Activated naive CD4-positive, alpha-beta T cell treated with anti-CD3 and anti-CD28 coated beads, Interleukin-2, amount 10 ng/mL, durations not matched to agents 7 days and 5 days (primary cell): ENCODE data around the gene IRF1.
A peak's percentile ranks its signal among the peaks of the same experiment; 100 is the strongest.

Source experiments
- CTCF ChIA-PET: fragments of 350-600 bp; sonication (Branson Sonifier 250); formaldehyde crosslinking; loops from one replicate; lab custom pipeline; 2021; ENCODE audit warnings: antibody characterized with exemption; lab: Charles Lee
- DNase-seq: peaks from one replicate; pipeline ENCODE4 v3.0.0-alpha.2; 2020
- H3K27ac Mint-ChIP-seq: one replicate; pipeline ENCODE4 v1.8.0; 2021; ENCODE audit warnings: mild to moderate bottlenecking, moderate library complexity, mixed read lengths
- H3K27me3 Mint-ChIP-seq: one replicate; pipeline ENCODE4 v1.8.0; 2021; ENCODE audit warnings: mild to moderate bottlenecking, mixed read lengths
- H3K36me3 Mint-ChIP-seq: one replicate; pipeline ENCODE4 v1.8.0; 2021; ENCODE audit warnings: mixed read lengths
- H3K4me1 Mint-ChIP-seq: one replicate; pipeline ENCODE4 v1.8.0; 2021; ENCODE audit warnings: mixed read lengths
- H3K4me3 Mint-ChIP-seq: one replicate; pipeline ENCODE4 v1.8.0; 2021; ENCODE audit warnings: mild to moderate bottlenecking, moderate library complexity, mixed read lengths
- H3K9me3 Mint-ChIP-seq: one replicate; pipeline ENCODE4 v1.8.0; 2021; ENCODE audit warnings: mixed read lengths

Gene IRF1

DNA sequence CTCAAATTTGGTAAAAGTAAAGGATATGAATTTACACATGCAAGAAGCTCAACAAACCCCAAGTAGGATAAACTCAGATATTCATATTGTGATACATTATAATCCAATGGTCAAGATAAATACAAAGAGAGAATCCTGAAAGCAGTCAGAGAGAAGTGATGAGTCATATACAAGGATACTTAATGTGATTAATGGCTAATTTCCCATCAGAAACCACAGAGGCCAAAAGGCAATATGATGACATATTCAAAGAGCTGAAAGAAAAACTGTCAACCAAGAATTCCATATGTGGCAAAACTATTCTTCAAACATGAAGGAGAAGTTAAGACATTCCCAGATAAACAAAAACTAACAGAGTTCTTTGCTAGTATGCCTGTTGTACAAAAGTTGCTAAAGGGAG is 19.5 kb upstream of the IRF1 start:
- CTCF ChIA-PET = interaction anchor here (0.8 to 1.3 kb wide), 2 partner anchors 16 to 124 kb away, joined by 3 to 6 read pairs; no protein-coding TSS in a partner anchor
- peaks cover 49% of the 10 kb centered on the region for H3K27me3 Mint-ChIP-seq
- DNase-seq = no peak
- H3K4me1 Mint-ChIP-seq = peaks cover 4% of the 10 kb centered on the region
- H3K27ac Mint-ChIP-seq = no peak overlapping the region
- H3K4me3 Mint-ChIP-seq = no peak overlapping the region
- peaks cover 8% of the 10 kb centered on the region for H3K9me3 Mint-ChIP-seq
- peaks cover 4% of the 10 kb centered on the region for H3K36me3 Mint-ChIP-seq

DNA sequence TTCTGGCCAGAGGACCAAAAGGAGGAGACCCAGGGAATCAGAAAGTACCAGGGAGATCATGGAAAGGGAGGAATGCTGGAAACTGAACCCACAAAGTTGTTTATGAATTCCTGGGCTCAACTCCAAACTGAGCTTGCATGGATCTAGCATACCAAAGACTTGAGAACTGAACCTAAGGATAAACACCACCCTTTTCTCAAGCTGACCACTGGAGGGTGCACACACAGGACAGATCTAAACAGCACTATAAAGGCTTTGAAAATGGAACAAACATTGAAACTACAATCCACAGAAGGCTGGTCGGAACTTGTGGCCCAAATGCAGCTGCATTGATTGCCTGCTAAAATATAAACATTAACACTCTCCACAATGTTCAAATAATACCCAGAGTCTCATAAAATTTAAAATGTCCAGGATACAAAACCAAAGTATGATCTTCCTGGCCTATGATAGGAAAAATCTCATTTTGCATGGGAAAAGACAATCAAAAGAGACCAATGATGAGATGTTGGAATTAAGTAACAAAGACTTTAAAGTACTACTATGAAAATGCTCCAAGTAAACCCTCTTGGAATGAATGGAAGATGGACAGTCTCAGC is 15.6 kb upstream of the IRF1 start:
- Mint-ChIP-seq H3K4me3 (no peak overlapping the region), H3K9me3 (no peaks in the 10 kb centered on the region), H3K27ac (no peak overlapping the region), H3K36me3 (peaks cover 1% of the 10 kb centered on the region), H3K4me1 (peaks cover 2% of the 10 kb centered on the region), H3K27me3 (peaks cover 51% of the 10 kb centered on the region)
- CTCF ChIA-PET = interaction anchor here (0.7 to 13.9 kb wide), 7 partner anchors 20 to 314 kb away, joined by 3 to 458 read pairs (median 4); no protein-coding TSS in a partner anchor
- DNase-seq = peak; percentile 52

DNA sequence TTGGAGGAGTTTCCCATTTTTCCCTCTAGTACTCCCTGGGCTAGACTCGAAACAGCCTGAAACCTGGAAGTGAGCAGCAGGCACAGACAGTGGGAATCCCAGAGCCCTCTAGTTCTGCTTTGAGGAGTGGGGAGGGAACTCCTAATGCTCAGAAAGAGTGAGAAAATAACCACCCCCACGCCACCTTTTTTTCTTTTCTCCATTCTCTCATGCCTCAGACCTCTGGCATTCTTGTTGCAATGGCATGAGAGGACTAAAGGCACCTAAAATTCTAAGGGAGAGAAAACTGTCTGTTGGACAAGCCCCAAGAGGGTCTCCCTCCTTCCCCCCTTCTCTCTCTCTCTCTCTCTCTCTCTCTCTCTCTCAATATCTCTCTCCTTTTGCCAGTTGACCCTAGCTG is 15.1 kb upstream of the IRF1 start:
- no peaks in the 10 kb centered on the region for H3K9me3 Mint-ChIP-seq
- no peak overlapping the region for H3K4me3 Mint-ChIP-seq
- no peak overlapping the region for H3K27ac Mint-ChIP-seq
- H3K36me3 Mint-ChIP-seq = peaks cover 1% of the 10 kb centered on the region
- H3K27me3 Mint-ChIP-seq = peaks cover 47% of the 10 kb centered on the region
- H3K4me1 Mint-ChIP-seq = peaks cover 7% of the 10 kb centered on the region
- CTCF ChIA-PET = interaction anchor here (0.7 to 13.9 kb wide), 9 partner anchors 9 to 315 kb away, joined by 3 to 458 read pairs (median 4); no protein-coding TSS in a partner anchor
- no peak for DNase-seq

DNA sequence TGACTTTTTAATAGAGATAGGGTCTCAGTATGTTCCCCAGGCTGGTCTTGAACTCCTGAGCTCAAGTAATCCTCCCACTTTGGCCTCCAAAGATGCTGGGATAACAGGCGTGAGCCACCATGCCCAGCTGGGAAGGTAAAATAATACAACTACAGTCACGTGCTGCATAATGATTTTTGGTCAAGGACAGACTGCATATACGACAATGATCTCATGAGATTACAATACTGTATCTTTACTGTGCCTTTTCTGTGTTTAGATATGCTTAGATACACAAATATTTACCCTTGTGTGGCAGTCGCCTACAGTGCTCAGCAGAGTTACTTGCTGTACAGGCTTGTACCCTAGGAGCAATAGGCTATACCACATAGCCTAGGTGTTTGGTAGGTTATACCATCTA is 14.2 kb upstream of the IRF1 start:
- Mint-ChIP-seq H3K4me1 (peaks cover 14% of the 10 kb centered on the region), H3K36me3 (peaks cover under 1% of the 10 kb centered on the region), H3K4me3 (no peak overlapping the region), H3K9me3 (no peaks in the 10 kb centered on the region), H3K27me3 (peaks cover 45% of the 10 kb centered on the region), H3K27ac (no peak overlapping the region)
- DNase-seq = no peak
- CTCF ChIA-PET = interaction anchor here (1.0 to 13.9 kb wide), 5 partner anchors 8 to 316 kb away, joined by 3 to 458 read pairs (median 5); no protein-coding TSS in a partner anchor

DNA sequence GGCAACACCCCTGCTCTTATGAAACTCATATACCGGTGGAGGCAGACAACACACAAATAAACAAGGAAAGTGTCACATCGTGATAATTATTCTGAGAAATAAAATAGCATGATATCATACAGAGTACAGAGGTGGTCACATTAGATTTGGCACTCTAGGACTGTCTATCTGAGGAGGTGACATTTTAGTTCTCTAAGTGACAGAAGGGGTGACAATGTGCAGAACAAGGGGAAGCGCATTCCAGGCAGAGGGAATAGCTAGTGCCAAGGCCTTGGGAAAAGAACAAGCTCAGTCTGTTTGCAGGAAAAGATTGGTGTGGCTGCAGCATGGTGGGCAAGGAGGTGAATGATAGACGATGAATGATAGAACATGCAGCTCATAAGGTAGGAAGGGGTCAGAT is 12.7 kb upstream of the IRF1 start:
- H3K9me3 Mint-ChIP-seq = no peaks in the 10 kb centered on the region
- H3K4me1 Mint-ChIP-seq = peaks cover 27% of the 10 kb centered on the region
- no peaks in the 10 kb centered on the region for H3K36me3 Mint-ChIP-seq
- DNase-seq = no peak
- H3K27ac Mint-ChIP-seq = no peak overlapping the region
- H3K4me3 Mint-ChIP-seq = no peak overlapping the region
- H3K27me3 Mint-ChIP-seq = peaks cover 37% of the 10 kb centered on the region
- CTCF ChIA-PET = interaction anchor here (1.1 to 13.9 kb wide), 5 partner anchors 31 to 317 kb away, joined by 3 to 458 read pairs (median 4); no protein-coding TSS in a partner anchor

DNA sequence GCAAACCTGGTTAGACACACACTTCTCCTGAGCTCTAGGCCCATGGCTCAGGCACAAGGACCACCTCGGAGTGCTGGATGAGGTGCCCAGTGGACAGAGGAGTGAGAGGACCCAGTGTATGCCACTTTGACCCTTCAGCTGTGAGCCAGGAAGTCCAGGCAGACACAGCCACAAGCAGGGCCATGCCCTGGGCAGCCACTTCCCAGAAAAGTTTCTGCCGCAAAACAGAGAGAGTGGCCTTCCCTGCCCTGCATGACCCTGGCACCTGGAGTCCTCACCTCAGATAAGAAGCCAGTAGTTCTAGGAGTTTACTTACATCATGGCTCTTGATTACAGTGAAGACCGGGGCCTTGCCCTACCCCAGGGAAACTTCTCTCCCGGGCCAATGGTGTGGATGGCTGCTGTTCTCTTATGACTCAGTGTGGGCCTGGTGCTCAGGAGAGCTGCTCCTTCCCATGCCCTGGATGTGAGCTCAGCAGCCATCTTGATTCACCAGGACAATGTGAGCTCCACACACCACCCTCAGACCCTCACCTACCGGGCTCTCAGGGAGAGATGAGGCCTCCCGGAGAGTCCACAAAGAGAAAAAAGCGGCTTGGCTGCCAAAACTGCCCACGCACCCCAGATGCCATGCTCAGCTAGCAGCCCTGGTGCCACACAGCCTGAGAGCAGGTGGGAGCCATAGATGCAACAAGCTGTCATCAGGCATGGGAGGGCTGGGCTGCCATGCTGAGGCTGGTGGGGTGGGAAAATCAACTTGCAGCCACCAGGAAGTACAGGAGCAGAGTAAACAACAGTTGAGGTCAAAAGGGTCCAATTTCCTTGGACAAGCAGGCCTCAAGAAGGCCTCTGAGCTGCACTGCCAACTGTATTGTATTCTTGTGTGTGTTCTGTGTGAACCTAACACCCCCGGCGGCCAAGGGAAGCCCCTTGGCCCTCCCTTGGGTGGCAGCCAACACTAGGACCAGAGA is 11.7 kb upstream of the IRF1 start:
- Mint-ChIP-seq H3K36me3 (no peaks in the 10 kb centered on the region), H3K27me3 (peaks cover 33% of the 10 kb centered on the region), H3K4me1 (peaks cover 37% of the 10 kb centered on the region), H3K27ac (no peak overlapping the region), H3K4me3 (no peak overlapping the region), H3K9me3 (no peaks in the 10 kb centered on the region)
- DNase-seq = no peak
- CTCF ChIA-PET = interaction anchor here (1.0 to 13.9 kb wide), 17 partner anchors 21 to 318 kb away, joined by 3 to 458 read pairs (median 4); no protein-coding TSS in a partner anchor

DNA sequence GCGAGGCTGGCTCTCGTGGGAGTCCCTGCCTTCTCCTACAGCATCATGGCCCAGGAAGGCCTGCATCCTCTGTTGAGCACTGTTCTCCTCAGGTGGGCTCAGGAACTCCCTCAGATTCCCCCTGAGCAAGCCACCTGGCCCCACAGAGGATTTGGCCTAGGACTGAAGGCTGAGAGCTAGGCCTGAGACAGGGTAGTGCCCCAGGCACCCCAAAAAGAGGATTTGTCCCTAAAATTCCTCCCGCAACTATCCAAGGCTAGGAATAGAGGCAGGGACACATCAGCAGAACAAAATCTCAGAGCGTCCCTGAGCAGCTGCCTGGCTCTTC is 11.0 kb upstream of the IRF1 start:
- CTCF ChIA-PET = interaction anchor here (0.9 to 13.9 kb wide), 23 partner anchors 10 to 436 kb away, joined by 3 to 458 read pairs (median 6); partner anchors contain the start of gene IRF1
- Mint-ChIP-seq H3K36me3 (no peaks in the 10 kb centered on the region), H3K27me3 (peaks cover 26% of the 10 kb centered on the region), H3K4me3 (no peak overlapping the region), H3K27ac (no peak overlapping the region), H3K4me1 (peaks cover 39% of the 10 kb centered on the region), H3K9me3 (no peaks in the 10 kb centered on the region)
- DNase-seq = no peak

DNA sequence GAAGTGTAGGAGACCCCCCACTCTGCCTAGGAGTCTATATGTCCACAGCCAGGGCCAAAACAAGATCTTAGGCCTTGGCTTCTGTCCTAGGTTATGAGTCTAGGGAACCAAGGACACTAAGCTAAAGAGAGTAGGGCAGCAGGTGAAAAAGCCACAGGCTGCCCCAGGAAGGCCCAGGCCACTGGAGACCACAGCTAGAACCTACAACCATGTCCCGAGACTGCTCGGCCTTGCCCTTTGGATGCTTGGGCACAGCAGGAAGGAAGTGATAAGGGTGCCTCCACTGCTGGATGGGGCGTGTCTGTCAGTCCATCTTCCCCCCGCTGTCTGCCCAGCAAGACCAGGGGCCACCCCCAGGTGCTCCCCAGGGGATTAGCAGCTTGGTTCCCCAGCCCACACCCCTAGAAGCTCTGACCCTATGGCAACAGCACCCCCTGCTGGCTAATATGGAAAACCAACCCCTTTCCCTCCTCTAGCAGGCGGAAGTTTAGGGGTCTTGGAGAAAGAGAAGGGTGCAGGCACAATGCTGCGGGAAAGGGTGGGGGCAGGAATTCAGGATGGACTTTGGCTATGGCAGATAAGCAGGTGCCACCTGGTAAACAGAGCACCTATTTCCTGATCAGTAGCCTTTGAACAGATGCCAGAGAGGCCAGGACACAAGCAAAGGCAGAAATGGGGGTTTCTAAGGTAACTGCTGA is 10.5 kb upstream of the IRF1 start:
- Mint-ChIP-seq H3K36me3 (no peaks in the 10 kb centered on the region), H3K4me1 (peaks cover 39% of the 10 kb centered on the region), H3K4me3 (no peak overlapping the region), H3K27ac (peak overlapping the region; percentile 12), H3K9me3 (no peaks in the 10 kb centered on the region), H3K27me3 (peaks cover 24% of the 10 kb centered on the region)
- peak; percentile 83 for DNase-seq
- CTCF ChIA-PET = interaction anchor here (0.7 to 13.9 kb wide), 36 partner anchors 11 to 436 kb away, joined by 3 to 458 read pairs (median 4); partner anchors contain the start of genes CSF2 and IRF1

DNA sequence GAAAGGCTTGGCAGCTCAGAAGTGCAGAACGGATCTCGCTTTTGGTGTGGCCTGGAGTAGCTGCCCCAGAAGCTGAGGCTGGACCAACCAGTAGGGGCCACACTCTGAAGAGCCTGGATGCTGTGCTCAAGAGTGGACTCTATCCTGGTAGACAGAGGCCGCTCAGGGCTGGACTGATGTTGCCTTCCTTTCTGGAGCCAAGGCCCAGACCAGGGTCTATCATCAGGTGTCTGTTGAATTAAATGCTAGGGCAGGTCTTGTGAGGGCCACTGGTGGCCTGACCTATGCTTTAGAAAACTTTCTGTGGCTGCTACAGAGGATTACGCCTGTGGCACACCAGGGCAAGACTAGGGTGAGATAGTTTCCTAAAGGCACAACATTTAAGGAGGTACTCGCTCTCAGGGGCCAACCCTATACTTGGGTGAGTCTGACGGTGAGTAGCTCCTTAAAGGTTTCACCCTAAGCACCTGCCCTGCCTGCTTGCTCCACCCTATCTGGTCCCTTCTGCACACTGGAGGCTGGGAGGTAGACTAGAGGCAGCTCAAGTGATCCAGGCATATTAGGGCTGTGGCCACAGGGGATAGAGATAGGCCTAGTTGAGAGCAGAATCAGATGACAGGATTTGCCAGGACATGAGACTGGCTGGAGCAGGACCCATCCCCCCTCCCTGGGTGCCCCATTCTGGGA is 9.8 kb upstream of the IRF1 start:
- DNase-seq = peak; percentile 21
- no peaks in the 10 kb centered on the region for H3K9me3 Mint-ChIP-seq
- H3K36me3 Mint-ChIP-seq = no peaks in the 10 kb centered on the region
- peaks cover 17% of the 10 kb centered on the region for H3K27me3 Mint-ChIP-seq
- peaks cover 42% of the 10 kb centered on the region for H3K4me1 Mint-ChIP-seq
- H3K4me3 Mint-ChIP-seq = no peak overlapping the region
- peak overlapping the region; percentile 35 for H3K27ac Mint-ChIP-seq
- CTCF ChIA-PET = interaction anchor here (0.6 to 13.9 kb wide), 36 partner anchors 10 to 611 kb away, joined by 3 to 458 read pairs (median 4); partner anchors contain the start of genes CSF2 and IRF1

DNA sequence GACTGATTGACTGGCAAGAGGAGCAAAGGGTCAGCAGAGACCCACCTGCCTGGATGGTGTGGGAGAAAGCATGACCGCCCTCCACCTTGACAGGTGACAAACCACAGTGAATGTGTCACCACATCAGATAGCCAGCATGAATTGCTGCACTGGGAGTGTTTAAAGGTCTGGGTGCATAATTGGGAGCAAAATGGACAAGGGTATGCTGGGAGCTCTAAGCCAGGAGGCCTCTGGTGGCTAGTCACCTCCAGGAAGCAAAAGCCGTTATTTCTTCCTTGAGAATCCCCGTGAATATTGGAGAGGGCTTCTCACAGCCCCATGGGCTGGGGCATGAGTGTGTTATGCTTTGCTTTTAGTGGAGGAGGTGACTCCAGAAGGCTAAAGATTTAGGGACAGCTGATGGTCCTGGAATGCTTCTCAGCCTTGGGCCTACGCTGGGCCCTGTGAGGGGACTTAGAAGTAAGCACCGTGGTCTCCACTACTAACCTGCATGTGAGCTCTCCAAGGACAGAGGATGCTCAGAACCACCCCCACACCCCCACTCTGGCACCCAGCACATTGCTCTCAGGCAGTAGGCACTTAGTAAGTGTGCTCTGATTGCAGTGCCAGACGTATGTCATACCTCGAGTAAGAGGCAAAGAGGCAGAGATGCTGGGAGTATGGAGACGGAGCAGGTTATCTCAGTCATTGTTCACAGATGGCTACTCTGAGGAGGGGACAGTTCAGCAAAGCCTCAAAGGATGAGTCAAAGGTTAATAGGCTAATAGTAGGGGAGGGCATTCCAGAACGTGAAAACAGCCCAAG is 9.1 kb upstream of the IRF1 start:
- H3K36me3 Mint-ChIP-seq = no peaks in the 10 kb centered on the region
- peak; percentile 21 for DNase-seq
- H3K4me3 Mint-ChIP-seq = no peak overlapping the region
- CTCF ChIA-PET = interaction anchor here (0.6 to 13.9 kb wide), 14 partner anchors 10 to 612 kb away, joined by 3 to 458 read pairs (median 14); partner anchors contain the start of genes CSF2 and IRF1
- H3K27ac Mint-ChIP-seq = peak overlapping the region; percentile 71
- H3K9me3 Mint-ChIP-seq = no peaks in the 10 kb centered on the region
- H3K27me3 Mint-ChIP-seq = peaks cover 16% of the 10 kb centered on the region
- H3K4me1 Mint-ChIP-seq = peaks cover 49% of the 10 kb centered on the region

DNA sequence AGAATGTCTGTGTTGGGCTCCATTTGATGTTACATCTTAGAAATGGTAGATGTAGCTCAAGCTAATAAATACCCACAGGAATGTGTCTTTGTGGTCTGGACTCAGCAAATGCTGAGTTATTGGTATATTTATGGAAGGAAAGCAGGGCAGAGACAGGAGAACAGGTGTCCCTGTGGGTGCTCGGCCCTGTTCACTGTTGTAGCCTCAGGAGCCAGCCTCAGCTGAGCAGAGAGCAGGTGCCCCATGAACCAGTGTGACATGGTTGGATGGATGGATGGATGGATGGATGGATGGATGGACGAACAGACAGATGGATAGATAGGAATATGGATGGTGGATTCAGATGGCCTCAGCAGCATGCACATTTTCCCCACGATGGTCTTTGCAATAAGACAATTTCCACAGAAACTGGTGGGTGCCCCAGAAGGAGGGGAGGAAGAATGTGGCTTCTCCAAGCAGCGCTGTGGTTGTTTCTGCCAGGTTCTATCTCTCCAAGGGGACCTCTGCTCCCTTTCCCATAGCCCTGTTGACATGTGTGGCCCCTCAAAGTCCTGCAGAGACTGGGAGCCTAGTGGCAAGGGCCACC is 8.2 kb upstream of the IRF1 start:
- peak overlapping the region; percentile 79 for H3K27ac Mint-ChIP-seq
- peaks cover 58% of the 10 kb centered on the region for H3K4me1 Mint-ChIP-seq
- no peak overlapping the region for H3K4me3 Mint-ChIP-seq
- H3K36me3 Mint-ChIP-seq = no peaks in the 10 kb centered on the region
- H3K9me3 Mint-ChIP-seq = no peaks in the 10 kb centered on the region
- CTCF ChIA-PET = interaction anchor here (1.0 to 13.9 kb wide), 13 partner anchors 9 to 322 kb away, joined by 3 to 458 read pairs (median 7); partner anchors contain the start of gene IRF1
- peaks cover 12% of the 10 kb centered on the region for H3K27me3 Mint-ChIP-seq
- peak; percentile 18 for DNase-seq

DNA sequence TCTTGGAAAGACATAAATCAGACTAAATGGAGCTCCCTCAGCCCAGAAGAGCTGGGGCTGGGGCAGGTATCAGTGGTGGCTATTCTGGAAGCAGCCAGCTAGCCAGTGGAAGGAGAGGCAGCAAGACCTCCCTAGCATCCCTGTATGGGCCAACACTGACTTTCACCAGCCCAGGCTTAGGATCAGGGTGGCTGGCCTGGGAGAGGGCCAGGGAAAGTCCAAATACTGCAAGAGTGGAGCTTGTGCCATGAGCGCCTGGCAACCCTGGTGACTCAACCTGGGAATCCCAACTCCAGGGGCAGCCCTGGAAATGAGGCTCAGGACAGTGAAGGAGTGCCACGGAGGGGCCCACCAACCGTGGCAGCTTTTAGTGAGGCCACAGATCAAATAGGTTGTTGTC is 7.6 kb upstream of the IRF1 start:
- Mint-ChIP-seq H3K4me1 (peaks cover 64% of the 10 kb centered on the region), H3K9me3 (no peaks in the 10 kb centered on the region), H3K36me3 (no peaks in the 10 kb centered on the region), H3K27me3 (peaks cover 6% of the 10 kb centered on the region), H3K27ac (peak overlapping the region; percentile 99), H3K4me3 (no peak overlapping the region)
- CTCF ChIA-PET = interaction anchor here (1.0 to 13.9 kb wide), 12 partner anchors 8 to 322 kb away, joined by 3 to 458 read pairs (median 6); partner anchors contain the start of gene IRF1
- DNase-seq = peak; percentile 17
